B cell (primary cell): Measurements from ENCODE around the gene SCAI. TPM values are rescaled to one million over a fixed set of nuclear protein-coding genes. Genes with fewer than 3 reads are reported as not detected.
A peak's percentile ranks its signal among the peaks of the same experiment; 100 is the strongest.

Experiments used
- ATAC-seq: fragments of 200-7000 bp; cut with Tn5 transposase; one replicate; pipeline ENCODE4 v1.10.0; 2021; ENCODE audit warnings: low read depth, mild to moderate bottlenecking, moderate number of reproducible peaks, moderate library complexity
- CTCF ChIA-PET: fragments of 350-600 bp; sonication (Branson Sonifier 250); formaldehyde crosslinking; loops from one replicate; lab custom pipeline; 2021; ENCODE audit warnings: antibody characterized with exemption, inconsistent platforms; lab: Charles Lee
- POLR2A ChIA-PET: fragments of 350-600 bp; sonication (Branson Sonifier 250); formaldehyde crosslinking; loops from one replicate; lab custom pipeline; 2021; ENCODE audit warnings: antibody characterized with exemption; lab: Charles Lee
- DNase-seq: peaks from one replicate; pipeline ENCODE4 v3.0.0; 2013
- H2AFZ ChIP-seq: 2 replicates; pipeline ENCODE4 v1.6.1; 2012; ENCODE audit warnings: mild to moderate bottlenecking, low read depth, low read length; ENCODE audit not compliant: insufficient read depth, poor library complexity, severe bottlenecking
- H3K27ac ChIP-seq, 2 donors: 1 replicate in 1 of 2; 2 replicates in 1 of 2; pipeline ENCODE4 v1.5.1; 2012 to 2013; ENCODE audit warnings: low read length in 2 of 2, mild to moderate bottlenecking in 2 of 2, moderate library complexity in 1 of 2
- H3K27me3 ChIP-seq, 4 experiments: fragments of 200-600 bp in 1 of 4; sonication (generic) in 1 of 4; replicated peaks in 1 of 4; 1 replicate in 2 of 4; 2 replicates in 2 of 4; pipeline versions ENCODE4 v1.6.1 to v1.7.0; 2013 to 2016; ENCODE audit warnings: low read length in 3 of 4, mild to moderate bottlenecking in 2 of 4, mixed read lengths in 1 of 4, moderate library complexity in 1 of 4; ENCODE audit not compliant: insufficient read depth in 4 of 4, control insufficient read depth in 3 of 4; ENCODE audit errors: control extremely low read depth in 1 of 4
- H3K36me3 ChIP-seq, 2 experiments: replicated peaks in 1 of 2; 1 replicate in 1 of 2; 2 replicates in 1 of 2; pipeline versions ENCODE4 v1.6.1 to v1.7.1; 2013; ENCODE audit warnings: low read length in 1 of 2; ENCODE audit not compliant: insufficient read depth in 2 of 2, control insufficient read depth in 1 of 2; ENCODE audit errors: control extremely low read depth in 1 of 2, extremely low read depth in 1 of 2
- H3K4me1 ChIP-seq, 2 donors: fragments of 200-600 bp in 1 of 2; sonication (generic) in 1 of 2; 1 replicate in 1 of 2; 2 replicates in 1 of 2; pipeline versions ENCODE4 v1.5.1 to v1.6.1; 2013 to 2017; ENCODE audit warnings: low read length in 2 of 2; ENCODE audit not compliant: control insufficient read depth in 2 of 2, insufficient read depth in 2 of 2
- H3K4me2 ChIP-seq: replicated peaks from 2 replicates; pipeline ENCODE3; 2012; ENCODE audit warnings: mild to moderate bottlenecking, low read depth, low read length; ENCODE audit not compliant: poor library complexity, severe bottlenecking
- H3K4me3 ChIP-seq, 5 experiments: fragments of 200-600 bp in 1 of 5; sonication (generic) in 1 of 5; 1 replicate in 3 of 5; 2 replicates in 2 of 5; pipeline versions ENCODE4 v1.5.1 to v1.7.0; 2011 to 2016; ENCODE audit warnings: low read length in 4 of 5, mild to moderate bottlenecking in 4 of 5, low read depth in 2 of 5, control low read depth in 1 of 5, moderate library complexity in 1 of 5; ENCODE audit not compliant: insufficient read depth in 1 of 5; ENCODE audit errors: control extremely low read depth in 1 of 5, extremely low read depth in 1 of 5
- H3K79me2 ChIP-seq: fragments of 200-600 bp; sonication (generic); one replicate; pipeline ENCODE4 v1.6.0; 2016; ENCODE audit warnings: low read length; ENCODE audit not compliant: control insufficient read depth, insufficient read depth
- H3K9ac ChIP-seq: fragments of 200-600 bp; sonication (generic); 2 replicates; pipeline ENCODE4 v1.6.1; 2017; ENCODE audit warnings: mild to moderate bottlenecking, low read length, moderate library complexity
- H3K9me3 ChIP-seq, 3 donors: one replicate each; pipeline versions ENCODE4 v1.6.1 to v1.7.1; 2013; ENCODE audit warnings: low read length in 2 of 3; ENCODE audit not compliant: control insufficient read depth in 2 of 3, insufficient read depth in 1 of 3; ENCODE audit errors: control extremely low read depth in 1 of 3
- H4K20me1 ChIP-seq: 2 replicates; pipeline ENCODE4 v1.6.0; 2012; ENCODE audit warnings: mild to moderate bottlenecking, low read length; ENCODE audit not compliant: insufficient read depth, control insufficient read depth, poor library complexity, severe bottlenecking
- H3K27ac Mint-ChIP-seq: one replicate; pipeline ENCODE4 v1.8.0; 2021; ENCODE audit warnings: mixed read lengths
- H3K27me3 Mint-ChIP-seq: one replicate; pipeline ENCODE4 v1.8.0; 2021; ENCODE audit warnings: mixed read lengths
- H3K4me1 Mint-ChIP-seq: one replicate; pipeline ENCODE4 v1.8.0; 2021; ENCODE audit warnings: mixed read lengths
- H3K4me3 Mint-ChIP-seq: one replicate; pipeline ENCODE4 v1.8.0; 2021; ENCODE audit warnings: mixed read lengths
- H3K9me3 Mint-ChIP-seq: one replicate; pipeline ENCODE4 v1.8.0; 2022; ENCODE audit warnings: mixed read lengths; ENCODE audit not compliant: insufficient read depth
- EZH2 ChIP-seq: IDR thresholded peaks from 2 replicates; pipeline ENCODE4 v1.6.1; 2012; ENCODE audit warnings: borderline replicate concordance, low read depth, mild to moderate bottlenecking, moderate library complexity, low read length; ENCODE audit not compliant: insufficient read depth, poor library complexity, severe bottlenecking
- WGBS: methylation state at CpG from one replicate; pipeline ENCODE4 v1.1.5; 2013; ENCODE audit warnings: missing lambda C conversion rate; ENCODE audit not compliant: insufficient coverage; 5-methylcytosine and 5-hydroxymethylcytosine counted together
- intact Hi-C: fragments of 100-400 bp; cut with micrococcal nuclease; formaldehyde crosslinking; loops from one replicate; pipeline ENCODE4 v1.10.0; 2022
- polyA plus RNA-seq: library from polyadenylated mRNA; depleted of rRNA; stranded (reverse); fragments of >200 nt; gene quantifications from 2 replicates; pipeline ENCODE4 v1.2.3, GENCODE V29; 2012
- total RNA-seq, 2 donors: library from RNA; stranded (reverse); fragments of 120-200 nt in 1 of 2; gene quantifications; 1 replicate in 1 of 2; 2 replicates in 1 of 2; pipeline versions ENCODE4 v1.2.3 to v1.2.4, GENCODE V29; 2013 to 2022
- TF ChIP-seq, protein P1 (sequence below): fragments of 200-600 bp; IDR thresholded peaks from one replicate; pipeline ENCODE4 v1.8.0; 2022; ENCODE audit warnings: antibody characterized with exemption, mild to moderate bottlenecking

The SCAI gene
- total and polyA plus RNA-seq, 2 donors (not counting 1 experiment from before 2014, with no cell fraction given), result 3.8 to 19.8 TPM

DNA sequence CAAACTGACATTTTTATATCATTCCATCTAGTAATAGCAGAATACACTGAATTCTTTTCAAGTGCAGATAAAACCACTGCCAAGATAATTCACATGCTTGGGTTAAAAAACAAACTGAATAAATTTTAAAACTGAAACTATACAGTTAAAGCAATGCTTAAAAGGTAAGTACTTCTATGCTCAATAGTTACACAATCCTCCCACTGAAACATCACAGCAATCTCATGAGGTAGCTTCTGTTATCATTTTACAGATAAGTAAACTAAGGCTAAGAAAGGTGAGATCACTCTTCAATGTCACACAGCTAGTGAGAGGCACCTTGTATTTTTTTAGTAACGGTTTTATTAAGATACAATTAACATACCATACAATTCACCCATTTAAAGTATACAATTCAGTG is 189.1 kb downstream of the SCAI start:
- Histone ChIP-seq H3K4me3 (no peak overlapping the region), H3K9me3 (no peaks in the 10 kb centered on the region), H3K27ac (no peak overlapping the region), H3K9ac (no peak overlapping the region), H3K36me3 (no peaks in the 10 kb centered on the region), H2AFZ (no peak overlapping the region), H3K4me1 (peaks cover 15% of the 10 kb centered on the region in 2 donors), H3K4me2 (no peak overlapping the region), H4K20me1 (no peaks in the 10 kb centered on the region), H3K27me3 (no peaks in the 10 kb centered on the region), H3K79me2 (no peaks in the 10 kb centered on the region)
- Mint-ChIP-seq H3K27ac (no peak overlapping the region), H3K9me3 (no peaks in the 10 kb centered on the region), H3K4me3 (no peak overlapping the region), H3K4me1 (peaks cover 13% of the 10 kb centered on the region), H3K27me3 (no peaks in the 10 kb centered on the region)
- no CpG with 5 or more reads among the region's 1 CpG for WGBS
- intact Hi-C loops, result no loop called here
- POLR2A ChIA-PET, result no interaction called here
- TF ChIP-seq, protein P1, sequence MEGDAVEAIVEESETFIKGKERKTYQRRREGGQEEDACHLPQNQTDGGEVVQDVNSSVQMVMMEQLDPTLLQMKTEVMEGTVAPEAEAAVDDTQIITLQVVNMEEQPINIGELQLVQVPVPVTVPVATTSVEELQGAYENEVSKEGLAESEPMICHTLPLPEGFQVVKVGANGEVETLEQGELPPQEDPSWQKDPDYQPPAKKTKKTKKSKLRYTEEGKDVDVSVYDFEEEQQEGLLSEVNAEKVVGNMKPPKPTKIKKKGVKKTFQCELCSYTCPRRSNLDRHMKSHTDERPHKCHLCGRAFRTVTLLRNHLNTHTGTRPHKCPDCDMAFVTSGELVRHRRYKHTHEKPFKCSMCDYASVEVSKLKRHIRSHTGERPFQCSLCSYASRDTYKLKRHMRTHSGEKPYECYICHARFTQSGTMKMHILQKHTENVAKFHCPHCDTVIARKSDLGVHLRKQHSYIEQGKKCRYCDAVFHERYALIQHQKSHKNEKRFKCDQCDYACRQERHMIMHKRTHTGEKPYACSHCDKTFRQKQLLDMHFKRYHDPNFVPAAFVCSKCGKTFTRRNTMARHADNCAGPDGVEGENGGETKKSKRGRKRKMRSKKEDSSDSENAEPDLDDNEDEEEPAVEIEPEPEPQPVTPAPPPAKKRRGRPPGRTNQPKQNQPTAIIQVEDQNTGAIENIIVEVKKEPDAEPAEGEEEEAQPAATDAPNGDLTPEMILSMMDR, result no peak
- TF ChIP-seq EZH2, result no peak
- CTCF ChIA-PET, result no interaction called here
- no peak for ATAC-seq
- no peak for DNase-seq

DNA sequence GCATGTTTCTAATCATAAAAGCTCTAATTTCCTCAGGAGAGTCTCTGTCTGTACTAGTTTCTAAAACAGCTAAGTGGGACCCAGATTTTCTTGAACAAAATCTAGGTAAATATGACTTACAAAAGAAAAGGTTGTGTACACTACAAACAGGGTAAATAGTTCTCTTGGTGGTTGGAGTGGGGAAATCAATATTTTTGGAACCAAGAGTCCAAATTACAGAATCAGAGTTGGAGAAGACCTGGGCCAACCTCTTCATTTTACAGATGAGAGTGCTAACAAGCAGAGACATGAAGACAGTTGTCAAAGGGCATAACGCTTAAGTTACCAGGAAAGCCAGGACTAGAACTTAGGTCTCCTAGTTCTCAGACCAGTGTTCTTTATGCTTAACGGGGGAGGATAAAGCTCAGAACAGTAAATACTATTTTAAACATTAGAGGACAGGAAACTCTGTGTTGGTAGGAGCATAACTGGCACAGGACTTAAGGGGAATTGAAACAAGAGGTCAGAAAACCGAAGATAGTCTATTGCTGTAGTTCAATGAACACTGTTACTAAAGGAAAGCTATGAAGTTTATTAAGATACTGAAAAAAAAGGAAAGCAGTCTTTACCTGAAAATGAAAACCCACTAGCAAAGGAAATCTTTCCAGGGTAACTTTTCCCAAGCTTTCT is 193.1 kb downstream of the SCAI start:
- no peaks in the 10 kb centered on the region for H4K20me1 ChIP-seq
- no peak overlapping the region for H3K4me3 ChIP-seq
- peaks cover 15% of the 10 kb centered on the region in 2 donors for H3K4me1 ChIP-seq
- H3K4me3 Mint-ChIP-seq, result peak overlapping the region; percentile 17
- no peaks in the 10 kb centered on the region for H3K36me3 ChIP-seq
- H3K9me3 ChIP-seq, result no peaks in the 10 kb centered on the region
- H3K27ac ChIP-seq, result peak overlapping the region; percentile 48 to 76
- H3K27me3 ChIP-seq, result no peaks in the 10 kb centered on the region
- TF ChIP-seq, protein P1, result no peak
- no peak for TF ChIP-seq EZH2
- no CpG with 5 or more reads among the region's 3 CpGs for WGBS
- no peaks in the 10 kb centered on the region for H3K27me3 Mint-ChIP-seq
- no peaks in the 10 kb centered on the region for H3K79me2 ChIP-seq
- peak overlapping the region; percentile 58 for H2AFZ ChIP-seq
- H3K9me3 Mint-ChIP-seq, result no peaks in the 10 kb centered on the region
- POLR2A ChIA-PET, result interaction anchor here (0.5 kb wide), 1 partner anchor 26 kb away, joined by 5 read pairs; no protein-coding TSS in a partner anchor
- H3K4me2 ChIP-seq, result peak overlapping the region; percentile 55
- ATAC-seq (peak; percentile 31), DNase-seq (peak; percentile 42)
- peak overlapping the region; percentile 54 for H3K27ac Mint-ChIP-seq
- CTCF ChIA-PET, result interaction anchor here (0.9 to 1.1 kb wide), 2 partner anchors 9 to 120 kb away, joined by 3 to 5 read pairs; no protein-coding TSS in a partner anchor
- intact Hi-C loops, result no loop called here
- H3K9ac ChIP-seq, result no peak overlapping the region
- H3K4me1 Mint-ChIP-seq, result peaks cover 13% of the 10 kb centered on the region
